Smooth muscle cell (in vitro differentiated cells): ENCODE data around the gene TARS1. TPM values are rescaled to one million over a fixed set of nuclear protein-coding genes. Genes with fewer than 3 reads are reported as not detected.

Source experiments
- DNase-seq: peaks from one replicate; lab custom pipeline; 2025; ENCODE audit not compliant: unreplicated experiment; lab: John Stamatoyannopoulos, UW
- H2AFZ ChIP-seq: fragments of 200-600 bp; sonication (generic); 2 replicates; pipeline ENCODE4 v1.6.0; 2016; ENCODE audit warnings: antibody characterized with exemption, low read depth, mild to moderate bottlenecking
- H3F3A ChIP-seq: fragments of 200-600 bp; sonication (generic); 2 replicates; pipeline ENCODE4 v1.6.0; 2017; ENCODE audit warnings: antibody characterized with exemption, low read depth
- H3K27ac ChIP-seq: fragments of 200-600 bp; sonication (generic); 2 replicates; pipeline ENCODE4 v1.5.1; 2016; ENCODE audit warnings: low read depth, mild to moderate bottlenecking
- H3K27me3 ChIP-seq: fragments of 200-600 bp; sonication (generic); 2 replicates; pipeline ENCODE4 v1.6.1; 2016; ENCODE audit warnings: low read depth, mild to moderate bottlenecking
- H3K36me3 ChIP-seq: fragments of 200-600 bp; sonication (generic); 2 replicates; pipeline ENCODE4 v1.5.1; 2016; ENCODE audit warnings: low read depth
- H3K4me1 ChIP-seq: fragments of 200-600 bp; sonication (generic); 2 replicates; pipeline ENCODE4 v1.5.1; 2016; ENCODE audit warnings: low read depth
- H3K4me2 ChIP-seq: fragments of 200-600 bp; sonication (generic); 2 replicates; pipeline ENCODE4 v1.6.0; 2016; ENCODE audit warnings: mild to moderate bottlenecking
- H3K4me3 ChIP-seq: fragments of 200-600 bp; sonication (generic); 2 replicates; pipeline ENCODE4 v1.5.1; 2016; ENCODE audit warnings: mild to moderate bottlenecking
- H3K79me2 ChIP-seq: fragments of 200-600 bp; sonication (generic); 2 replicates; pipeline ENCODE4 v1.6.0; 2016; ENCODE audit warnings: low read depth, mild to moderate bottlenecking
- H3K9ac ChIP-seq: fragments of 200-600 bp; sonication (generic); 2 replicates; pipeline ENCODE4 v1.6.0; 2016; ENCODE audit warnings: low read depth
- H3K9me3 ChIP-seq: fragments of 200-600 bp; sonication (generic); replicated peaks from 2 replicates; pipeline ENCODE4 v1.5.1; 2016; ENCODE audit warnings: low read depth
- H4K20me1 ChIP-seq: fragments of 200-600 bp; sonication (generic); 2 replicates; pipeline ENCODE4 v1.6.0; 2016; ENCODE audit warnings: low read depth
- WGBS: methylation state at CpG from one replicate; pipeline ENCODE4 v1.1.7; 2016; ENCODE audit warnings: low lambda C conversion rate; 5-methylcytosine and 5-hydroxymethylcytosine counted together
- polyA plus RNA-seq: library from polyadenylated mRNA; unstranded; fragments of >200 nt; fragmentation: Nextera tagmentation; extraction: Ambion mirVana; gene quantifications from 2 replicates; pipeline ENCODE4 v1.2.1, GENCODE V29; 2016
- total RNA-seq: library from RNA; depleted of rRNA; stranded (reverse); fragments of >200 nt; gene quantifications from 2 replicates; pipeline ENCODE4 v1.2.3, GENCODE V29; 2014
- TF ChIP-seq, protein P1 (sequence below): fragments of 200-600 bp; sonication (generic); IDR thresholded peaks from 2 replicates; pipeline ENCODE4 v1.5.1; 2017; ENCODE audit warnings: borderline replicate concordance, mild to moderate bottlenecking, antibody characterized with exemption; ENCODE audit not compliant: insufficient read depth, poor library complexity, severe bottlenecking

The TARS1 gene
- total and polyA plus RNA-seq, 2 experiments from 2014 or later: 120 to 217 TPM

DNA sequence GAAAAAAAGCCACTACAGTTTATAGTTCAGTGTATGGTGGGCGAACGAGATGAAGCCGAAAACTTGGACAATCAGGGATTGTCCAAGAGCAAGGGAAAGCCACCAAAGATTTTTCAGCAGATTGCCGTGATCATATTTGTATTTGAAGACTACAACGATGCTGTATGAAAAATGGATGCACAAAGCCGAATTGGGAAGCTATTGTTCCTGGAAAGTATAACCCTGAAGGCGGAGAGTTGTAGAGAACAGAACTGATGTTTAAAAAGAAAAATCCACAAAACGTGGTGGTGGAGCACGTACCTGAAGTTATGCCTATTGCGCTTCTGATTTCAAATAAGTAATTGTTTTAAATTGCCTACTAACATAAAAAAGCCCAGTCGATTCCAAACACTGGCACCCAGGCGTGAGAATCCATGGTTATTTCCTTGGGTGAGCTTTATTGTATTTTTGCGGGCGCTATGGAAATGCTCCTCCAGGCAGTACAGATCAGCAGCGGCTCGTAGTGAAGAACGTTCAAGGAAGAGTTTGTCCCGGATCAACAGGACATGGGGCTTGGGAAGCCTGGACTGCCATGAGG, 772 bp upstream of the TARS1 start:
- H4K20me1 ChIP-seq: peaks cover 32% of the 10 kb centered on the region
- H3K9ac ChIP-seq: peak overlapping the region; percentile 77
- no peaks in the 10 kb centered on the region for H3K27me3 ChIP-seq
- H3K4me2 ChIP-seq: peak overlapping the region; percentile 89
- H3K9me3 ChIP-seq: no peaks in the 10 kb centered on the region
- DNase-seq: no peak
- TF ChIP-seq, protein P1, sequence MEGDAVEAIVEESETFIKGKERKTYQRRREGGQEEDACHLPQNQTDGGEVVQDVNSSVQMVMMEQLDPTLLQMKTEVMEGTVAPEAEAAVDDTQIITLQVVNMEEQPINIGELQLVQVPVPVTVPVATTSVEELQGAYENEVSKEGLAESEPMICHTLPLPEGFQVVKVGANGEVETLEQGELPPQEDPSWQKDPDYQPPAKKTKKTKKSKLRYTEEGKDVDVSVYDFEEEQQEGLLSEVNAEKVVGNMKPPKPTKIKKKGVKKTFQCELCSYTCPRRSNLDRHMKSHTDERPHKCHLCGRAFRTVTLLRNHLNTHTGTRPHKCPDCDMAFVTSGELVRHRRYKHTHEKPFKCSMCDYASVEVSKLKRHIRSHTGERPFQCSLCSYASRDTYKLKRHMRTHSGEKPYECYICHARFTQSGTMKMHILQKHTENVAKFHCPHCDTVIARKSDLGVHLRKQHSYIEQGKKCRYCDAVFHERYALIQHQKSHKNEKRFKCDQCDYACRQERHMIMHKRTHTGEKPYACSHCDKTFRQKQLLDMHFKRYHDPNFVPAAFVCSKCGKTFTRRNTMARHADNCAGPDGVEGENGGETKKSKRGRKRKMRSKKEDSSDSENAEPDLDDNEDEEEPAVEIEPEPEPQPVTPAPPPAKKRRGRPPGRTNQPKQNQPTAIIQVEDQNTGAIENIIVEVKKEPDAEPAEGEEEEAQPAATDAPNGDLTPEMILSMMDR: no peak
- H3K36me3 ChIP-seq: peaks cover under 1% of the 10 kb centered on the region
- WGBS: 3% methylated on average over 18 of the region's 18 CpGs
- peak overlapping the region; percentile 76 for H3K27ac ChIP-seq
- H2AFZ ChIP-seq: peak overlapping the region; percentile 83
- H3F3A ChIP-seq: no peaks in the 10 kb centered on the region
- H3K79me2 ChIP-seq: peaks cover 46% of the 10 kb centered on the region
- peak overlapping the region; percentile 81 for H3K4me3 ChIP-seq
- H3K4me1 ChIP-seq: peaks cover 23% of the 10 kb centered on the region

DNA sequence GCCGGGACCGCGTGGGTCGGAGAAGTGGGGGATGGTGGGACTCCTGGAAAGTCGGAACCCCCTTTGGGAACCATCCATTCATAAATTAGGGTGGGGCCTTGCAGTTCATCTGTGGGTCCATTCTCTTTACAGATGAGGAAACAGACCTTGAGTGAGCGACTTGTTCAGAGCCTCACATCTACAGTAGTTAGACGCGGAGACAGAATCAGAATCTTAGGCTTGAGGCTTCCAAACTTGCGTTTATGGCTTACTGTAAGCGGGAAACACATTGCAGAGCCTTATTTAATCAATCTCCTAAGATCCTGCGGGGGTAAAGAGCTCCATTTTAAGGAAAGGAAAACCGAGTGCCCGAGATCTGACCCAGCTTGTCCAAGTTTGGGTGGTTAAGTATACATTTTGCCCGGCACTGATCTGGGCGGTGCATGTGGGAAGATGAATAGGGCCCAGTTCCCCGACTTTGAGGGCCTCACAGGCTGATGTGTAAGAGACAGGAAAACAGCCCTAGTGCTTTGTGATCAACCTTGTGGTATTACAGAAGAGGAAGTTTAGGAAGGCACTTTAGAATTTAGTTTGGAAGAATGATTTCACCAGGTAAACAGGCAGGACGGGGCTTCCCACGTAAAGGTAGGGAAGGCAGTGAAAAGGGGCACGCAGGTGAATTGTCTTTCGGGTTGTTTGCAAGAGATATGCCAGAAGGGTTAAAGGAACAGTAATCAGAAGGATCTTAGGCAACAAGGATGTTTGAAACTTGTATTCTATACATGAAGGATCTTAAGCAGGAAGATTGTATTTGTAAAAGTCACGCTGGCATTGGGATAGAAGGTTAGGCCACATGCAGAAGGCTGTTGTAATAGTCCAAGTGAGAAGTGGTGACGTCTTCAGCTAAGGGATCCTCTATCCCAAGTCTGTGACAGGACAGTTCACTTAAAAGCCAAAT, 744 bp downstream of the TARS1 start:
- TF ChIP-seq, protein P1: no peak
- Histone ChIP-seq H3K4me3 (peak overlapping the region; percentile 81), H3K9ac (peak overlapping the region; percentile 94), H3K4me1 (peaks cover 27% of the 10 kb centered on the region), H3K27me3 (no peaks in the 10 kb centered on the region), H3F3A (no peaks in the 10 kb centered on the region), H3K36me3 (peaks cover 13% of the 10 kb centered on the region), H3K9me3 (no peaks in the 10 kb centered on the region), H3K4me2 (peak overlapping the region; percentile 92), H2AFZ (peak overlapping the region; percentile 37), H3K79me2 (peaks cover 62% of the 10 kb centered on the region), H4K20me1 (peaks cover 48% of the 10 kb centered on the region), H3K27ac (peak overlapping the region; percentile 96)
- no peak for DNase-seq
- 2% methylated on average over 22 of the region's 22 CpGs for WGBS

- H3K27me3 ChIP-seq: no peaks in the 10 kb centered on the region
- H3K27ac ChIP-seq: peak overlapping the region; percentile 13
- peak overlapping the region; percentile 92 for H3K4me2 ChIP-seq
- H3K79me2 ChIP-seq: peaks cover 84% of the 10 kb centered on the region
- peaks cover 21% of the 10 kb centered on the region for H3K4me1 ChIP-seq
- H3K4me3 ChIP-seq: no peak overlapping the region
- peaks cover 75% of the 10 kb centered on the region for H4K20me1 ChIP-seq
- H3K9ac ChIP-seq: no peak overlapping the region
- no peak for DNase-seq
- peaks cover 25% of the 10 kb centered on the region for H3K36me3 ChIP-seq
- no peaks in the 10 kb centered on the region for H3K9me3 ChIP-seq
- H2AFZ ChIP-seq: no peak overlapping the region
- WGBS: 90% methylated on average over 4 of the region's 4 CpGs
- TF ChIP-seq, protein P1: no peak
- no peaks in the 10 kb centered on the region for H3F3A ChIP-seq
These were observed 3.8 kb downstream of the TARS1 start for GRCh38 chr5:33444542-33444941.
